HG03432 (cell line): ENCODE measurements around the gene LINC01488.

Experiments
- ATAC-seq: cut with Tn5 transposase; IDR thresholded peaks from one replicate; pipeline ENCODE4 v1.9.1; 2021; ENCODE audit warnings: mild to moderate bottlenecking, moderate library complexity; ENCODE audit not compliant: unreplicated experiment

LINC01488 gene

GRCh38 chr11:69542314-69543168 is 61.1 kb downstream of the LINC01488 start:
- no peak for ATAC-seq
